Activated CD4-positive, alpha-beta T cell treated with anti-CD3 and anti-CD28 coated beads, Interleukin-2, amount 10 ng/mL, durations not matched to agents 24 days and 14 days (primary cell): ENCODE measurements around the gene PRMT5. TPM values are rescaled to one million over a fixed set of nuclear protein-coding genes. Genes with fewer than 3 reads are reported as not detected.
"Not testable (repeated sequence)": the region's sequence is repeated elsewhere in the genome, so short reads cannot be mapped to it uniquely, and the experiment has no call there.

Experiments
- DNase-seq: peaks from one replicate; pipeline ENCODE4 v3.0.0; 2022
- H3K27ac Mint-ChIP-seq: one replicate; pipeline ENCODE4 v1.8.0; 2022; ENCODE audit warnings: mild to moderate bottlenecking, mixed read lengths
- H3K27me3 Mint-ChIP-seq: one replicate; pipeline ENCODE4 v1.8.0; 2022; ENCODE audit warnings: mixed read lengths
- H3K36me3 Mint-ChIP-seq: one replicate; pipeline ENCODE4 v1.8.0; 2022; ENCODE audit warnings: low read depth, mild to moderate bottlenecking, mixed read lengths
- H3K4me1 Mint-ChIP-seq: one replicate; pipeline ENCODE4 v1.8.0; 2021; ENCODE audit warnings: mixed read lengths
- H3K4me3 Mint-ChIP-seq: one replicate; pipeline ENCODE4 v1.8.0; 2022; ENCODE audit warnings: mild to moderate bottlenecking, moderate library complexity, mixed read lengths
- H3K9me3 Mint-ChIP-seq: one replicate; pipeline ENCODE4 v1.8.0; 2021; ENCODE audit warnings: mixed read lengths
- intact Hi-C: fragments of 100-400 bp; cut with micrococcal nuclease; formaldehyde crosslinking; loops from one replicate; pipeline ENCODE4 v1.15.1; 2023
- total RNA-seq: library from RNA; stranded (reverse); gene quantifications from 2 replicates; pipeline ENCODE4 v1.2.3, GENCODE V29; 2022

PRMT5 gene
- total RNA-seq, 1 donor from 2014 or later: 200 TPM

DNA sequence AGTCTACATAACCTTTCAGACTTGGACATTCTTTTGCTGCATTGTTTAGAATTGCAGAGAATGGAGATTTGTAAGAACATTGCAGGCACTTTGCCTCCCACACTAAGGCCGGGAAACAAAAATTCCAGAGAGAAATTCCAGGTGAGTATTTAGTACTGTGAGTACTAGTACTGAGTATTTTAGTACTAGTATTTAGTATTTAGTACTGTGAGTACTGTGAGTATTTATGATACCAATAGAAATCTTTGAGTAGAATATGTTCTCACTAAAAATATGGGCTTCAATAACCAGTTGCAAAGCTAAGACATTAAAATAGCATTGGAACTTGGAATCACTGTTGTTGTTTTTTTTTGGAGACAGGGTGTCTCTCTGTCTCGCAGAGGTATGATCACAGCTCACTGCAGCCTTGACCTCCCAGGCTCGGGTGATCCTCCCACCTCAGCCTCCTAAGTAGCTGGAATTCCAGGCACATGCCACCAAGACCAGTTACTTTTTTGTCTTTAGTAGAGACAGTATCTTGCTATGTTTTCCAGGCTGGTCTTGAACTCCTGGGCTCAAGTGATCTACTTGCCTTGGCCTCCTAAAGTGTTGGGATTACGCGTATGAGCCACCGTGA lies 33.0 kb upstream of the PRMT5 start:
- intact Hi-C loops: no loop called here
- Mint-ChIP-seq H3K4me1 (peaks cover 3% of the 10 kb centered on the region), H3K9me3 (no peaks in the 10 kb centered on the region), H3K36me3 (no peaks in the 10 kb centered on the region), H3K4me3 (no peak overlapping the region), H3K27me3 (peaks cover 6% of the 10 kb centered on the region), H3K27ac (no peak overlapping the region)
- no peak for DNase-seq

DNA sequence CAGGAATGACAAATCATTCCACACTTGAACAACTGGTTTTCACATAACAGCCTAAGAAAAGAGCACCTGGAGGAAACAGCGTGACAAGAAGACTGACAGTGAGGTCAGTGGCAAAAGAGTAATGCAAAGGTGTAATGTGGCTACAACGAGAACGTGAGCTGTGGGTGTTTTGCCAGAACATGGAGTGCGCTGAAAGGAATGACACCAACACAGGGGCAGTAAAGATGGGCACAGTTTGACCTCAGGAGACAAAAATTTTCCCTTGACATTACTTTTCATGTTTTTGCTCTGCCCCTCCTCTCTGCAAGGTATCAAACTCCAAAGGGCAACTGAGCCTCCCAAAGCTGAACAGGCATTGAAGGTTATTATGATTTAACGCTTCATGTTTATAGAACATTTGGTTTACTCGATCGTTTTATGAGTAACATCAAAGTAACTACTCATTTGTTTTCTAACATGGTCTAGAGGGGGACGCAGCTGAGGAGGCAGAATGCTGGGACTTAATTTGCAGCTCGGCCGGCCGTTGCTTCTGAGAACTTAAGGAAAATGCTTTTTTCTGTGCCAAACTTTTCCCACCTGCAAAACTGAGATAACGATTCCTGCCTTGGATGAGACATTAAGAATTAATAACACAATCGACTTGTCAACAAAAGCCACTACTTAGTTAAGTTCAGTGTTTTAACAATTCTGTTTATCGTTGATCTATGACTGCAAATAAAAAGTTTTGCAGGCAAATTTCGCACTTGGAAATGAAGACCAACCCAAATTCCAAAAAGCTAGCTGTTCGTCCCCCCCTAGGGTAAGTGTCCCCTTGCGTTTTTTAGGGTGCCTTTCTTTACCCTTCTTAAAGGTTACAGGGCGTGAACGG lies 26.8 kb upstream of the PRMT5 start:
- H3K36me3 Mint-ChIP-seq: peaks cover 20% of the 10 kb centered on the region
- peak overlapping the region; percentile 92 for H3K27ac Mint-ChIP-seq
- intact Hi-C loops: loop anchor here (2.0 kb wide), 1 partner anchor 27 kb away; the partner anchor contains the start of gene AJUBA
- H3K9me3 Mint-ChIP-seq: no peaks in the 10 kb centered on the region
- DNase-seq: no peak
- H3K4me3 Mint-ChIP-seq: peak overlapping the region; percentile 95
- H3K27me3 Mint-ChIP-seq: peaks cover 3% of the 10 kb centered on the region
- H3K4me1 Mint-ChIP-seq: peaks cover 19% of the 10 kb centered on the region

DNA sequence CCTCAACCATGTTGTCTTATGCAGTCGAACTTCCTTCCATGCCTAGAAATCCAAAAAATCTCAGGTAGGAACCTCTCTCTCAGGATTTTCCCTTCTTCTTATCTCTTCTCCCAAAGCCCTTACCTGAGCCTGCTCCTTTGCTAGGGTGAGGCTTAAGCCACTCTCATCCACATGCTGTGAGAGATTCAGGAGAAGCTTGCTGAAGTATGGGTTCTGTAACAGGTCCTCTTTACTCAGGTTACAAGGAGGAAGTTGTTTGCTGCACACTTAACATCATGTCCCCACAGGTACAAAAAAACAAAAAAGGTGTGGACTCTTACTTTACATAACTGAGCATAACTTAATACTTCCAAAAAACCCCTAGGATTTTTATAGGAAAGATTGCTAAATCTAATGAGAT lies 23.2 kb upstream of the PRMT5 start:
- no peaks in the 10 kb centered on the region for H3K27me3 Mint-ChIP-seq
- H3K36me3 Mint-ChIP-seq: peaks cover 31% of the 10 kb centered on the region
- H3K4me1 Mint-ChIP-seq: peaks cover 16% of the 10 kb centered on the region
- no peak overlapping the region for H3K27ac Mint-ChIP-seq
- intact Hi-C loops: no loop called here
- no peaks in the 10 kb centered on the region for H3K9me3 Mint-ChIP-seq
- no peak for DNase-seq
- no peak overlapping the region for H3K4me3 Mint-ChIP-seq

GRCh38 chr14:22951795-22952194 lies 22.6 kb upstream of the PRMT5 start:
- H3K4me1 Mint-ChIP-seq: peaks cover 15% of the 10 kb centered on the region

DNA sequence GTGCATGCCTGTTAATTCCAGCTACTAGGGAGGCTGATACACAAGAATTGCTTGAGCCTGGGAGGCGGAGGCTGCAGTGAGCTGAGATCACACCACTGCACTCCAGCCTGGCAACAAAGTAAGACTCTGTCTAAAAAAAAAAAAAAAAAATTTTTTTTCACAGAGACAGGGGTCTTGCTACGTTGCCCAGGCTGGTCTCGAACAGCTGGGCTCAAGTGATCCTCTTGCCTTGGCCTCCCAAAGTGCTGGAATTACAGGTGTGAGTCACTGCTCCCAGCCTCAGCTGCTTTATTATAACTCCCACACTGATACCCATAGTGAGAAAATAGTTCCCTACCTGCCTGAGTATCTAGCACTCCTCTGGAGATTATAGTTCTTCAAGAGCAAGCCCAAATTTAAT lies 16.5 kb upstream of the PRMT5 start:
- Mint-ChIP-seq H3K36me3 (peaks cover 25% of the 10 kb centered on the region), H3K27ac (no peak overlapping the region), H3K4me3 (no peak overlapping the region), H3K27me3 (no peaks in the 10 kb centered on the region), H3K4me1 (no peaks in the 10 kb centered on the region), H3K9me3 (no peaks in the 10 kb centered on the region)
- no peak for DNase-seq
- intact Hi-C loops: no loop called here

More at GRCh38 chr14:22951795-22952194, 22.6 kb upstream of the PRMT5 start:
- H3K9me3 Mint-ChIP-seq, H3K4me3 Mint-ChIP-seq, intact Hi-C loops, H3K27ac Mint-ChIP-seq, DNase-seq, H3K27me3 Mint-ChIP-seq: not testable (repeated sequence)
- peaks cover 36% of the 10 kb centered on the region for H3K36me3 Mint-ChIP-seq

DNA sequence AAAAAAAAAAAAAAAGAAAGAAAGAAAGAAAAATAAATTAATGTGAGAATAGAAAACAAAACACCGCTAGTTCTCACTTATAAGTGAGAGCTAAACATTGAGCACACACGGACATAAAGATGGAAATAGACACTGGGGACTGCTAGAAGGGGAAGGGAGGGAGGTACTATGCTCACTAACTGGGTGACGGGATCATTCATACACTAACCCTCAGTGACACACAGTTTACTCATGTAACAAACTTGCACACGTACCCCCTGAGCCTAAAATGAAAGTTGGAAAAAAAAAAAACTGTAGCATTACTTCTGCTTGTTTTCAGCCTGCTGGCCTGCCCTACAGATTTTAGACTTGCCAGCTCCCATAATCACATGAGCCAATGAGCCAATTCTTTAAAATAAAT lies 10.5 kb upstream of the PRMT5 start:
- no peaks in the 10 kb centered on the region for H3K9me3 Mint-ChIP-seq
- H3K4me1 Mint-ChIP-seq: no peaks in the 10 kb centered on the region
- H3K27ac Mint-ChIP-seq: no peak overlapping the region
- no peaks in the 10 kb centered on the region for H3K27me3 Mint-ChIP-seq
- no peak overlapping the region for H3K4me3 Mint-ChIP-seq
- intact Hi-C loops: no loop called here
- peaks cover 13% of the 10 kb centered on the region for H3K36me3 Mint-ChIP-seq
- no peak for DNase-seq

DNA sequence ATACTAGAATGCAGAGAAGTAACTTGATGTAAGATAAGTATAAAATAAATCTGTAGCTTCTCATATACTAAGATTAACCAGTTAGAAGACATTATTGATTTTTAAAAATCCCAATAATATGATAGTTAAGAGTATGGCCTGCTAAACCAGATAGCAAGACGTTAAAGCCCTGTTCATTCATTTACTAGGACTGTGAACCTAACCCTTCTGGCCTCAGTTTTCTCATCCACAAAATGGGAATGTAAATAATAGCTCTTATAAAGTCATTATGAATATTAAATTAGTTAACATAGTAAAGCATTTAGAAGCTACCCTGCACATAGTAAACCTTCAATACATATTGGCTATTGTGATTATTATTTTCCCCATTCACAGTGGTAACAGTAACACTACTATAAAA lies 6.0 kb upstream of the PRMT5 start:
- H3K27ac Mint-ChIP-seq: no peak overlapping the region
- no peak overlapping the region for H3K4me3 Mint-ChIP-seq
- peaks cover 5% of the 10 kb centered on the region for H3K4me1 Mint-ChIP-seq
- H3K9me3 Mint-ChIP-seq: no peaks in the 10 kb centered on the region
- DNase-seq: no peak
- H3K36me3 Mint-ChIP-seq: peaks cover 12% of the 10 kb centered on the region
- intact Hi-C loops: no loop called here
- H3K27me3 Mint-ChIP-seq: no peaks in the 10 kb centered on the region

GRCh38 chr14:22932146-22932545 lies 3.0 kb upstream of the PRMT5 start:
- Mint-ChIP-seq H3K9me3 (no peaks in the 10 kb centered on the region), H3K27ac (no peak overlapping the region), H3K4me3 (no peak overlapping the region), H3K4me1 (peaks cover 16% of the 10 kb centered on the region), H3K27me3 (no peaks in the 10 kb centered on the region), H3K36me3 (peaks cover 9% of the 10 kb centered on the region)
- intact Hi-C loops: no loop called here
- DNase-seq: no peak

GRCh38 chr14:22929961-22930364 lies 787 bp upstream of the PRMT5 start:
- Mint-ChIP-seq H3K27me3 (no peaks in the 10 kb centered on the region), H3K9me3 (no peaks in the 10 kb centered on the region), H3K27ac (no peak overlapping the region), H3K36me3 (peaks cover 24% of the 10 kb centered on the region), H3K4me3 (no peak overlapping the region), H3K4me1 (peaks cover 25% of the 10 kb centered on the region)
- intact Hi-C loops: loop anchor here (1.0 to 5.0 kb wide), 9 partner anchors 11 to 372 kb away; partner anchors contain the start of genes C14orf93, CDH24, DAD1 and HAUS4
- DNase-seq: no peak

GRCh38 chr14:22928237-22929103 lies 706 bp downstream of the PRMT5 start:
- Mint-ChIP-seq H3K4me3 (no peak overlapping the region), H3K36me3 (peaks cover 38% of the 10 kb centered on the region), H3K27me3 (no peaks in the 10 kb centered on the region), H3K27ac (no peak overlapping the region), H3K9me3 (no peaks in the 10 kb centered on the region), H3K4me1 (peaks cover 23% of the 10 kb centered on the region)
- intact Hi-C loops: loop anchor here (1.0 to 5.0 kb wide), 9 partner anchors 9 to 374 kb away; partner anchors contain the start of genes C14orf93, CDH24, DAD1 and HAUS4
- DNase-seq: peak; percentile 74

DNA sequence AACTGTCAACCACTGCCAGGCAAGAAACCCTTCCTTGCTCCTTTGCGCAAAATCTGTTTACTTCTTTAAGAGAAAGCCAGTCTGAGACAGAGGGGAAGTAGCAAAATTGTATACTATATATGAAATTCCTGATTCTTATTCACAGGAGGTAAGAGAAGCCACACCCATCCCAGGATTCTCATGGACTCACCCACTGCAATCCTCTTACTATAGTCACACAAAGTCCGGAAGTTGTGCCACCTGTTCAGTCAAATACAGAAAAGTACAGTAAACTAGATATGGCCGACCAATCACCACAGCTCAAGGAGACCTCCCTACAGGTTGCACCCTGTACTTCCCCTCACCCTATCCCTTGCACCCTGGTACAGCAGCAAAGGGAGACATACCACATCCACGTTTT lies 2.9 kb downstream of the PRMT5 start:
- H3K9me3 Mint-ChIP-seq: no peaks in the 10 kb centered on the region
- H3K27me3 Mint-ChIP-seq: no peaks in the 10 kb centered on the region
- intact Hi-C loops: loop anchor here (5.0 kb wide), 1 partner anchor 376 kb away; the partner anchor contains the start of gene PPP1R3E
- no peak overlapping the region for H3K4me3 Mint-ChIP-seq
- no peak overlapping the region for H3K27ac Mint-ChIP-seq
- DNase-seq: no peak
- H3K4me1 Mint-ChIP-seq: peaks cover 21% of the 10 kb centered on the region
- peaks cover 50% of the 10 kb centered on the region for H3K36me3 Mint-ChIP-seq

- Mint-ChIP-seq H3K9me3 (no peaks in the 10 kb centered on the region), H3K27ac (no peak overlapping the region), H3K36me3 (peaks cover 58% of the 10 kb centered on the region), H3K27me3 (no peaks in the 10 kb centered on the region), H3K4me1 (peaks cover 21% of the 10 kb centered on the region), H3K4me3 (no peak overlapping the region)
- no peak for DNase-seq
- intact Hi-C loops: loop anchor here (5.0 kb wide), 1 partner anchor 377 kb away; the partner anchor contains the start of gene PPP1R3E
Measured at GRCh38 chr14:22925513-22925912, 3.7 kb downstream of the PRMT5 start.

DNA sequence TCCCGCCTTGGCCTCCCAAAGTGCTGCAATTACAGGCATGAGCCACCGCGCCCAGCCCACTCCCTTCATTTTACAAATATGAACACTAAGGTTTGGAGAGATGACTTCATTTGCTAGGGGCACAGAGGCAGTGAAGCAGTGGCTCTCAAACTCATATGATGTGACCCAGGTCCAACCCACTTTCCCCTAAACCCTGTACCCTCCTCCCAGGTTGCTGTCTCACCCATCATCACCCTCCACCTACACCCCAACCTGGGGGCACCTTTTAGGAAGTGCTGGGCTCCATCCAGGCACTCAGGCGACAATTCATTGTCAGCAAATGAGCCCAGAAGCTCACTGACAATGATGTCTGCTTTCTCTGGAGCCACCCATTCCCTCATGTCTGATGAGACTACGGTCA lies 5.4 kb downstream of the PRMT5 start:
- H3K9me3 Mint-ChIP-seq: no peaks in the 10 kb centered on the region
- H3K4me3 Mint-ChIP-seq: no peak overlapping the region
- peaks cover 2% of the 10 kb centered on the region for H3K27me3 Mint-ChIP-seq
- peaks cover 72% of the 10 kb centered on the region for H3K36me3 Mint-ChIP-seq
- H3K27ac Mint-ChIP-seq: no peak overlapping the region
- peaks cover 35% of the 10 kb centered on the region for H3K4me1 Mint-ChIP-seq
- DNase-seq: no peak
- intact Hi-C loops: no loop called here
